ENCODE measurements around the gene IL17D. TPM values are rescaled to one million over a fixed set of nuclear protein-coding genes. Genes with fewer than 3 reads are reported as not detected.
"Not testable (repeated sequence)": the region's sequence is repeated elsewhere in the genome, so short reads cannot be mapped to it uniquely, and the experiment has no call there.

The IL17D gene
- total RNA-seq, 1 experiment from 2014 or later, result 1.3 TPM

DNA sequence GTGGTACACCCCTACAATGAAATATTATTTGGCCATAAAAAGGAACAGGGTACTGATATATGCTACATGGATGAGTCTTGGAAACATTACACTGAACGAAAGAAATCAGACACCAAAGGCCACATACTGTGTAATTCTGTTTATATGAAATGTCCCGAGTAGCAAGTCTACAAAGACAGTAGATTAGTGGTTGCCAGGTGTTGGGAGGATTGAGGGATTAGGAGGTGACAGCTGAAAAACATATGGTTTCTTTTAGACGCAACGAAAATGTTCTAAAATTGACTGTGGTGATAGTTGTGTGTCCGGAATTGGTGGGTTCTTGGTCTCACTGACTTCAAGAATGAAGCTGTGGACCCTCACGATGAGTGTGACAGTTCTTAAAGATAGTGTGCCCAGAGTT lies 35.1 kb downstream of the IL17D start:
- TF ChIP-seq, protein P1, sequence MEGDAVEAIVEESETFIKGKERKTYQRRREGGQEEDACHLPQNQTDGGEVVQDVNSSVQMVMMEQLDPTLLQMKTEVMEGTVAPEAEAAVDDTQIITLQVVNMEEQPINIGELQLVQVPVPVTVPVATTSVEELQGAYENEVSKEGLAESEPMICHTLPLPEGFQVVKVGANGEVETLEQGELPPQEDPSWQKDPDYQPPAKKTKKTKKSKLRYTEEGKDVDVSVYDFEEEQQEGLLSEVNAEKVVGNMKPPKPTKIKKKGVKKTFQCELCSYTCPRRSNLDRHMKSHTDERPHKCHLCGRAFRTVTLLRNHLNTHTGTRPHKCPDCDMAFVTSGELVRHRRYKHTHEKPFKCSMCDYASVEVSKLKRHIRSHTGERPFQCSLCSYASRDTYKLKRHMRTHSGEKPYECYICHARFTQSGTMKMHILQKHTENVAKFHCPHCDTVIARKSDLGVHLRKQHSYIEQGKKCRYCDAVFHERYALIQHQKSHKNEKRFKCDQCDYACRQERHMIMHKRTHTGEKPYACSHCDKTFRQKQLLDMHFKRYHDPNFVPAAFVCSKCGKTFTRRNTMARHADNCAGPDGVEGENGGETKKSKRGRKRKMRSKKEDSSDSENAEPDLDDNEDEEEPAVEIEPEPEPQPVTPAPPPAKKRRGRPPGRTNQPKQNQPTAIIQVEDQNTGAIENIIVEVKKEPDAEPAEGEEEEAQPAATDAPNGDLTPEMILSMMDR (IDR thresholded peaks at IDR 0.05; ENCODE audit: unreplicated experiment), result no peak
- intact Hi-C loops (cut with micrococcal nuclease; ENCODE audit: unreplicated experiment), result no loop called here
- no peak overlapping the region for H3K27ac Mint-ChIP-seq (ENCODE audit: unreplicated experiment)
- no peak for DNase-seq
- H3K4me1 Mint-ChIP-seq (ENCODE audit: low read depth, unreplicated experiment), result no peaks in the 10 kb centered on the region
- no peaks in the 10 kb centered on the region for H3K36me3 Mint-ChIP-seq (ENCODE audit: insufficient read depth, unreplicated experiment)
- no peak overlapping the region for H3K4me3 Mint-ChIP-seq (ENCODE audit: low read depth, unreplicated experiment)
- no peaks in the 10 kb centered on the region for H3K9me3 Mint-ChIP-seq (ENCODE audit: low read depth, unreplicated experiment)
- CTCF ChIA-PET, result interaction anchor here (0.6 kb wide), 1 partner anchor 701 kb away, joined by 5 read pairs; no protein-coding TSS in a partner anchor
- BruUV-seq (replicated peaks), result no TSS peak
- no peaks in the 10 kb centered on the region for H3K27me3 Mint-ChIP-seq (ENCODE audit: unreplicated experiment)

GRCh38 chr13:20740021-20740420 lies 36.5 kb downstream of the IL17D start:
- no peak overlapping the region for H3K4me3 Mint-ChIP-seq (ENCODE audit: low read depth, unreplicated experiment)
- no peak overlapping the region for H3K27ac Mint-ChIP-seq (ENCODE audit: unreplicated experiment)
- no peaks in the 10 kb centered on the region for H3K9me3 Mint-ChIP-seq (ENCODE audit: low read depth, unreplicated experiment)
- CTCF ChIA-PET, result no interaction called here
- intact Hi-C loops (cut with micrococcal nuclease; ENCODE audit: unreplicated experiment), result no loop called here
- H3K27me3 Mint-ChIP-seq (ENCODE audit: unreplicated experiment), result no peaks in the 10 kb centered on the region
- TF ChIP-seq, protein P1 (IDR thresholded peaks at IDR 0.05; ENCODE audit: unreplicated experiment), result no peak
- no TSS peak for BruUV-seq (replicated peaks)
- H3K36me3 Mint-ChIP-seq (ENCODE audit: insufficient read depth, unreplicated experiment), result no peaks in the 10 kb centered on the region
- no peak for DNase-seq
- no peaks in the 10 kb centered on the region for H3K4me1 Mint-ChIP-seq (ENCODE audit: low read depth, unreplicated experiment)

GRCh38 chr13:20743830-20744404 lies 40.4 kb downstream of the IL17D start:
- not testable (repeated sequence) for H3K4me1 Mint-ChIP-seq (ENCODE audit: low read depth, unreplicated experiment)

DNA sequence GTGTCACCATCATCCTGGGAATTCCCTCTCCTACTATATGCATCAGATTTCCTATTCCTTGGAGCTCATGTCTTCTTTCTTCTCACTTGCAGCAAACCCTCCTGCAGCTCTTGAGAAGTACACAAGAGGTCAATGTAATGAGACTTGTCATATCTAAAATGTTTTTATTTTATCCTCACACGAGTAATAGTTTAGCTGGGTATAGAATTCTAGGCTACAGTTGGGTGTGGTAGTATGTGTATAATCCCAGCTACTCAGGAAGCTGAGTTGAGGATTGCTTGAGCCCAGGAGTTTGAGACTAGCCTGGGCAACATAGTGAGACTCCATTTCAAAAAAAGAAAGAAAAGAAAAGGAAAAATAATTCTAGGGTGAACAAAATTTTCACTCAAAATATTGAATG lies 45.9 kb downstream of the IL17D start:
- H3K9me3 Mint-ChIP-seq (ENCODE audit: low read depth, unreplicated experiment), result peaks cover 11% of the 10 kb centered on the region
- H3K4me1 Mint-ChIP-seq (ENCODE audit: low read depth, unreplicated experiment), result no peaks in the 10 kb centered on the region
- TF ChIP-seq, protein P1 (IDR thresholded peaks at IDR 0.05; ENCODE audit: unreplicated experiment), result no peak
- intact Hi-C loops (cut with micrococcal nuclease; ENCODE audit: unreplicated experiment), result no loop called here
- BruUV-seq (replicated peaks), result no TSS peak
- H3K36me3 Mint-ChIP-seq (ENCODE audit: insufficient read depth, unreplicated experiment), result no peaks in the 10 kb centered on the region
- H3K4me3 Mint-ChIP-seq (ENCODE audit: low read depth, unreplicated experiment), result no peak overlapping the region
- CTCF ChIA-PET, result no interaction called here
- no peak for DNase-seq
- H3K27me3 Mint-ChIP-seq (ENCODE audit: unreplicated experiment), result no peaks in the 10 kb centered on the region
- H3K27ac Mint-ChIP-seq (ENCODE audit: unreplicated experiment), result no peak overlapping the region

More at GRCh38 chr13:20743830-20744404, 40.4 kb downstream of the IL17D start:
- CTCF ChIA-PET; DNase-seq; H3K9me3 Mint-ChIP-seq (ENCODE audit: low read depth, unreplicated experiment); BruUV-seq (replicated peaks); H3K36me3 Mint-ChIP-seq (ENCODE audit: insufficient read depth, unreplicated experiment); H3K27ac Mint-ChIP-seq (ENCODE audit: unreplicated experiment); intact Hi-C loops (cut with micrococcal nuclease; ENCODE audit: unreplicated experiment); H3K27me3 Mint-ChIP-seq (ENCODE audit: unreplicated experiment); H3K4me3 Mint-ChIP-seq (ENCODE audit: low read depth, unreplicated experiment): not testable (repeated sequence)

DNA sequence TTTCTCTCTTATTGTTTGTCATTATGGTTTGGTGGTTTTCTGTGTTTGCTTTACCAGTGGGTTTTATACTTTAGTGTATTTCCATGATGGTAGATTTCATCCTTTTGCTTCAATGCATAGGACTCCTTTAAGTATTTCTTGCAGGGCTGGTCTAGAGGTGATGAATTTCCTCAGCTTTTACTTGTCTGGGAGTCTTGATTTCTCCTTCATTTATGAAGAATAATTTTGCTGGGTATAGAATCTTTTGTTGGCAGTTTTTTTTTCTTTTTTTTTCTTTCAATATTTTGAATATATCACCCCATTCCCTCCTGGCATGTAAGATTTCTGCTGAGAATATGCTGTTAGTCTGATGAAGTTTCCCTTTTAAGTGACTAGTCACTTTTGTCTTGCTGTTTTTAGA lies 50.5 kb downstream of the IL17D start:
- Mint-ChIP-seq H3K27ac (ENCODE audit: unreplicated experiment) (no peak overlapping the region), H3K36me3 (ENCODE audit: insufficient read depth, unreplicated experiment) (no peaks in the 10 kb centered on the region), H3K9me3 (ENCODE audit: low read depth, unreplicated experiment) (peaks cover 11% of the 10 kb centered on the region), H3K4me1 (ENCODE audit: low read depth, unreplicated experiment) (no peaks in the 10 kb centered on the region), H3K4me3 (ENCODE audit: low read depth, unreplicated experiment) (no peak overlapping the region), H3K27me3 (ENCODE audit: unreplicated experiment) (no peaks in the 10 kb centered on the region)
- TF ChIP-seq, protein P1 (IDR thresholded peaks at IDR 0.05; ENCODE audit: unreplicated experiment), result no peak
- BruUV-seq (replicated peaks), result no TSS peak
- intact Hi-C loops (cut with micrococcal nuclease; ENCODE audit: unreplicated experiment), result no loop called here
- no peak for DNase-seq
- CTCF ChIA-PET, result interaction anchor here (0.7 kb wide), 1 partner anchor 271 kb away, joined by 4 read pairs; no protein-coding TSS in a partner anchor
